Measurements from ENCODE around the gene CASTOR1.

The CASTOR1 gene

DNA sequence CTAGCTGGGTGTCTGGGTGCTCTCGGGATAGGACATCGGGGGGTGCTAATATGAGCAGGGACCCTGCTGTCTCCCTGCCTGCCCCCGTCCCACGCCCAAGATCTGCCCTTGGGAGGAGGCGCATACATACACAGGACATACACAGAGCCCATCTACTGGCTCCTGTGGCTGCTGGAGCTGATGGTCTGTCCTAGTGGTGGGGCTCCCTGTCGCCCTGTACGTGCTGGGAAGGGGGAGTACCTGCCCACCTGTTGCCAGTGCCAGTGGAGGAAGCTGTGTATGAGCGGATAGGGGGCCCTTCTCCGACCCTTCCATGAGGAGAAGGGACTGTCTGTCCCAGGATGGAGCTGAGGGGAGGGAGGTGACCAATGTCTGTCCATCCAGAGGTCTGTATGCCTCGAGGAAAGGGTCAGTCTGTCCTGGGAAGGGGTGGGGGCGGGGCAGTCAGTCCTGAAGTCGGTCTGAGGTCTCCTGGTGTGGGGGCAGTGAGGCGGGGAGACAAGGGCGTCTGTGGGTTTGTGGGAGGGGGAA, 36.5 kb upstream of the CASTOR1 start:
- TF ChIP-seq, protein P1, sequence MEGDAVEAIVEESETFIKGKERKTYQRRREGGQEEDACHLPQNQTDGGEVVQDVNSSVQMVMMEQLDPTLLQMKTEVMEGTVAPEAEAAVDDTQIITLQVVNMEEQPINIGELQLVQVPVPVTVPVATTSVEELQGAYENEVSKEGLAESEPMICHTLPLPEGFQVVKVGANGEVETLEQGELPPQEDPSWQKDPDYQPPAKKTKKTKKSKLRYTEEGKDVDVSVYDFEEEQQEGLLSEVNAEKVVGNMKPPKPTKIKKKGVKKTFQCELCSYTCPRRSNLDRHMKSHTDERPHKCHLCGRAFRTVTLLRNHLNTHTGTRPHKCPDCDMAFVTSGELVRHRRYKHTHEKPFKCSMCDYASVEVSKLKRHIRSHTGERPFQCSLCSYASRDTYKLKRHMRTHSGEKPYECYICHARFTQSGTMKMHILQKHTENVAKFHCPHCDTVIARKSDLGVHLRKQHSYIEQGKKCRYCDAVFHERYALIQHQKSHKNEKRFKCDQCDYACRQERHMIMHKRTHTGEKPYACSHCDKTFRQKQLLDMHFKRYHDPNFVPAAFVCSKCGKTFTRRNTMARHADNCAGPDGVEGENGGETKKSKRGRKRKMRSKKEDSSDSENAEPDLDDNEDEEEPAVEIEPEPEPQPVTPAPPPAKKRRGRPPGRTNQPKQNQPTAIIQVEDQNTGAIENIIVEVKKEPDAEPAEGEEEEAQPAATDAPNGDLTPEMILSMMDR (IDR thresholded peaks at IDR 0.05; ENCODE audit: extremely low read depth, missing control alignments): no peak
- no peak for DNase-seq (ENCODE audit: low spot score)

DNA sequence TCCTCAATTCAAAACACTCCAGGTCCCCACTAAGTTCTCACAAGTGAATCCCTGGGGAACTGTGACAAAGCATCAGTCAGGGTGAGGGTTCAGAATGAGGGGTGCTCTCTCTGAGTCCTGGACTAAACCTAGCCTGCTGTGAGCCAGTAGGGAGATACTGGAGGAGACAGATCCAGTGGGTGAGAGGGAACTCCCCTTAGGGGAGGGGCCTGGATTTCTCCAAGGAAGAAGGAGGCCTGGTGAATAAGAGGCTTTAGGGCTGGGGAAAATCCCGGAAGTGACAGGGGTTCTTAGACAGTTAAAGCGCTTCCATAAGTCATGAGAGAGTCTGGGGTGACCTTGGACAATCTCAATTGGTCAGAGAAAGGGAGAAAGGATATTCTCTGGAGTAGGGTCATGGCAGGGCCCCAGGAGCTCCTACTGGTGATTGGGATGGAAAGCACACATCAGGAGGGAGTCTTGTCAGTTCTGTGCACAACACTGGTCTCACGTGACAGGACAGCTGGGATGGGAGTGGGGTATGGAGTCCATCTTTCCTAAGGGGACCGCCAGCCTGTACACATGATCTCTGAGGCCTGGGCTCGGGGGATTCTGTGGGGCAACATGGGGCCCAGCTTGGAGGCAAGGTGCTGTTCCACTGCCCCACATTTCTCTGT, 35.9 kb upstream of the CASTOR1 start:
- DNase-seq (ENCODE audit: low spot score): no peak
- TF ChIP-seq, protein P1 (IDR thresholded peaks at IDR 0.05; ENCODE audit: extremely low read depth, missing control alignments): no peak

DNA sequence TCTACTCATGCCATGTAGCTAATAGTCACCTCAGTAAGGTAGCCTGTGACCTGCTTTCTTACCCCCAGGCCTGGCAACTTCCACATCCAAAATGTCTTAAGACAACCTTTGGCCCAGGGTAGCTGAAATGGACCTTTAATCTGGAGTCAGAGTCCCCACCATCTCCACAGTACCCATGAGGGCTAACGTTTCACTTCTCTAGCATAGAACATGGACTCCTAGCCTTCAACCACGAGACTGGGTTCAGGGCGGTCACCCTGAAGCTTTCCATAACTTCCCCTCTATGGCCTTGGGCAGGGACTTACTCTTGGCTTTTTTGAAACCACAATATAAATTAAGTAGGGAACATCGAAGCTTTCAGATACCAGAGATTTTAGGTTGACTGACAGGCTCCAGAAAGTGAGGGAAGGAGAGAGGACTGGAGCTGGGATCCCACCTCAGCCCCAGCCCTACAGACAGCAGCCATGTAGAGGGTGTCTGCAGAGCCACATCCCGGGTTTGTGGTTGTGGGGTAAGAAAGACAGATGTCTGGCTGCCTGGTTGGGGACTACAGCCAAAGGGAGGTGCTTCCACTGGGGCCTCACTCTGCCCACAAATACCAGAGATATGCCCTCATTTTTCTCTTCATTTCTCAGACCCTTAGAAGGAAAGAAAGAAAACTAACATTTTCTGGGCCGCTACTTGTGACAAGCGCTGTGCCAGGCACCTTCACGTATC, 34.9 kb upstream of the CASTOR1 start:
- TF ChIP-seq, protein P1 (IDR thresholded peaks at IDR 0.05; ENCODE audit: extremely low read depth, missing control alignments): no peak
- no peak for DNase-seq (ENCODE audit: low spot score)

DNA sequence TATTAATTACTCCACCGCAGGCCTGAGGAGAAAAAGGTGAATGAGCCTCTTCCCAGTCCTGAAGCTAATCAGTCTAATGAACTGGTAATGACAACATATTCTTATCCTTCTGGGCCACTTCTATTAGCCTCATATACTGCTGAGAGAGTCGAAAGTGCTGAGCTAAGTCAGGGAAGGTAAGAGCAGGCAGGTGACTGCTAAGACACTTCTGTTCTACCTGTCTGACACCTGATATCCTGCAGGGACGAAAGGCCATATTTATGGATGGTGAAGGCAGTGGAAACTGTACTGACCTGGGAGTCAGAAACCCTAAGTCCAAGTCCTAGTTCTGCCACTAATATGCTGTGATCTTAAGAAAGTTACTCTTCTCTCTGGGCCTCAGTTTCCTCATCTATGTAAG, 33.9 kb upstream of the CASTOR1 start:
- no peak for DNase-seq (ENCODE audit: low spot score)
- TF ChIP-seq, protein P1 (IDR thresholded peaks at IDR 0.05; ENCODE audit: extremely low read depth, missing control alignments): no peak

DNA sequence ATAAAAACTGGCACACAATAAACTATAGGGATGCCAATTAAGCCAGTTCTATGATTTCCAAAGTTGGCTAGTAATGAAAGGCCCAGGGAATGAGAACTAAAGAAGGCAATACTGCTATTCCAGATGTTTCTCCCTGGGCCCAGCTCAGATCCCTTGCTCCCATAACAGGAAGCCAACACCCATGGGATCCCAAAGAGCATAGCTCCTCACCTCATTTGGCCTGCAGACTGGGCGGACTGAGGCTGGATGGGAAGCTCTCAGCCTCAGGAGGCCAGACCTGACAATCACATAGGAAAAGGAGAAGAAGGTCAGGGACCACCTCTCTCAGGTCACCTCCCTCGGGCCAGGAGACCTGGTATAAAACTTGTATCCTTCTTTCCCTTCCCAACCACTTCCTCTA, 32.2 kb upstream of the CASTOR1 start:
- TF ChIP-seq, protein P1 (IDR thresholded peaks at IDR 0.05; ENCODE audit: extremely low read depth, missing control alignments): no peak
- DNase-seq (ENCODE audit: low spot score): no peak

DNA sequence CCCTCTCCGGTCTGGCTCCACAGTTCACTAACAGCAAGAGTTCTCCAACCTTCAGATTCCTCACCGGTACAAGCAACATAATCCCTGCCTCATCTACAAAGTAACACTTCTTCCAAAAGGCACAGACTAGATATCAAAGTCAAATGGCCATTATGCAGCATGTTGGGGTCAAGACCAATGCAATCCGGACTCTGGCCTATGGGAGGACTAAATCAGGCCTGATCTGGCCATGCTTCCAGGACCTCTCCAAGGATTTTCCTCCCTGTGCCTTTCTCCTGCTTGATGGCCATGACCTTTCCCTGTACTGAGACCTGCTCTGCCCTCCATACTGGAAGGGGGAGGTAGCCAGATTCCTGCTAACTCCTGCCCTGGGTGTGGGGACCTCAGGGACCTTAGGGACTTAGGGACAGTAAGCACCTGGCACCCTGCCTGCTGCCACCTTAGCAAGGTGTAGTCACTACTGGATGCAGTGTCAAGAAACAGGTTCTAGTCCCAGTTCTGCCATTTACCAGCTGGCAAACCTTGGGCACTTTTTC, 30.8 kb upstream of the CASTOR1 start:
- DNase-seq (ENCODE audit: low spot score): no peak
- TF ChIP-seq, protein P1 (IDR thresholded peaks at IDR 0.05; ENCODE audit: extremely low read depth, missing control alignments): no peak

DNA sequence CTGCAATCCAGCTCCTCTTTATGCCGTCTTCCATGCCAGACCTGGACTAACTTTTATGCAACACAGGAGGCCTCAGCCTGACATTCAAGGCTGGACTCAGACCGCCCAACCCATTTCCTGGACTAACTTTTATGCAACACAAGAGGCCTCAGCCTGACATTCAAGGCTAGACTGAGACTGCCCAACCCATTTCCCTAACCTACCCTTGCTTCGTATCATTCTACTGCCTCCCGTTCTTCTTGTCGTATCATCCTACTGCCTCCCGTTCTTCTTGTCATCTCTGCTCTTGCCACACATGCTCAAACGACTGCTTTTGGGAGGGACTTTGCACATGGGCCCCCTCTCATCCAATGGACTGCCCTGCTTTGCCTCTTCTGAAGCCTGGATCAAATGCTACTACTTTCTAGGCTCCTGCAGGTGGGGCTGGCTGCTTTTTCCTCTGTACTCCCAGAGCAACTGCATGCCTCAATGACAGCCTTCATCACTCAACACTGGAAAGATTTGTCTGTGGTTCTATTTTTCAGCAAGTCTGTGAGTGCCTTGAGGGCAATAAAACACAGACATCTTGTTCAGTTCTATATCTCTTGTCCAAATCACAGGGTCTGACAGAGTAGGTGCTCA, 29.6 kb upstream of the CASTOR1 start:
- TF ChIP-seq, protein P1 (IDR thresholded peaks at IDR 0.05; ENCODE audit: extremely low read depth, missing control alignments): no peak
- DNase-seq (ENCODE audit: low spot score): no peak
